Progenitor cell of endocrine pancreas (in vitro differentiated cells): ENCODE data around the gene BUB1B. TPM values are rescaled to one million over a fixed set of nuclear protein-coding genes. Genes with fewer than 3 reads are reported as not detected.
"Not testable (repeated sequence)": the region's sequence is repeated elsewhere in the genome, so short reads cannot be mapped to it uniquely, and the experiment has no call there.

ENCODE experiments used
- DNase-seq: peaks from one replicate; pipeline ENCODE4 v3.0.0; 2021; ENCODE audit warnings: low spot score; ENCODE audit not compliant: unreplicated experiment
- H3K27ac Mint-ChIP-seq: 2 replicates; pipeline ENCODE4 v1.8.0; 2021; ENCODE audit warnings: mild to moderate bottlenecking, moderate library complexity, mixed read lengths
- H3K27me3 Mint-ChIP-seq: 2 replicates; pipeline ENCODE4 v1.8.0; 2021; ENCODE audit warnings: mixed read lengths
- H3K36me3 Mint-ChIP-seq: 2 replicates; pipeline ENCODE4 v1.8.0; 2022; ENCODE audit warnings: mixed read lengths; ENCODE audit not compliant: insufficient read depth
- H3K4me1 Mint-ChIP-seq: 2 replicates; pipeline ENCODE4 v1.8.0; 2021; ENCODE audit warnings: low read depth, mixed read lengths
- H3K4me3 Mint-ChIP-seq: 2 replicates; pipeline ENCODE4 v1.8.0; 2021; ENCODE audit warnings: low read depth, mild to moderate bottlenecking, moderate library complexity, mixed read lengths
- H3K9me3 Mint-ChIP-seq: 2 replicates; pipeline ENCODE4 v1.8.0; 2021; ENCODE audit warnings: low read depth, mixed read lengths
- CTCF ChIP-seq: fragments of 200-600 bp; sonication (generic); IDR thresholded peaks from one replicate; pipeline ENCODE4 v1.5.0; 2021; ENCODE audit warnings: antibody characterized with exemption, mild to moderate bottlenecking; ENCODE audit not compliant: unreplicated experiment
- total RNA-seq: library from RNA; stranded (reverse); gene quantifications from 2 replicates; pipeline ENCODE4 v1.2.1, GENCODE V29; 2021

The BUB1B gene
- total RNA-seq, 1 donor from 2014 or later: 42.6 TPM

GRCh38 chr15:40115670-40116093, 45.2 kb upstream of the BUB1B start:
- H3K27ac Mint-ChIP-seq: peak overlapping the region; percentile 0

GRCh38 chr15:40118473-40118872, 42.4 kb upstream of the BUB1B start:
- H3K4me3 Mint-ChIP-seq: no peak overlapping the region
- no peak overlapping the region for H3K27ac Mint-ChIP-seq
- no peak for DNase-seq
- H3K9me3 Mint-ChIP-seq: no peaks in the 10 kb centered on the region
- no peaks in the 10 kb centered on the region for H3K27me3 Mint-ChIP-seq
- TF ChIP-seq CTCF: no peak
- peaks cover 7% of the 10 kb centered on the region for H3K4me1 Mint-ChIP-seq
- H3K36me3 Mint-ChIP-seq: no peaks in the 10 kb centered on the region

More at GRCh38 chr15:40115670-40116093, 45.2 kb upstream of the BUB1B start:
- DNase-seq: no peak
- no peaks in the 10 kb centered on the region for H3K27me3 Mint-ChIP-seq
- no peak overlapping the region for H3K4me3 Mint-ChIP-seq
- H3K9me3 Mint-ChIP-seq: no peaks in the 10 kb centered on the region
- peaks cover 15% of the 10 kb centered on the region for H3K4me1 Mint-ChIP-seq
- no peaks in the 10 kb centered on the region for H3K36me3 Mint-ChIP-seq
- TF ChIP-seq CTCF: no peak

- Mint-ChIP-seq H3K27ac (no peak overlapping the region), H3K4me3 (no peak overlapping the region), H3K27me3 (no peaks in the 10 kb centered on the region), H3K36me3 (no peaks in the 10 kb centered on the region), H3K9me3 (no peaks in the 10 kb centered on the region), H3K4me1 (peaks cover 8% of the 10 kb centered on the region)
- no peak for TF ChIP-seq CTCF
- DNase-seq: no peak
These were observed 38.8 kb upstream of the BUB1B start for GRCh38 chr15:40121911-40122638.

GRCh38 chr15:40122989-40123388, 37.9 kb upstream of the BUB1B start:
- H3K36me3 Mint-ChIP-seq, H3K4me3 Mint-ChIP-seq, H3K27ac Mint-ChIP-seq, H3K4me1 Mint-ChIP-seq, H3K9me3 Mint-ChIP-seq, H3K27me3 Mint-ChIP-seq, DNase-seq: not testable (repeated sequence)

GRCh38 chr15:40123863-40124262, 37.0 kb upstream of the BUB1B start:
- not testable (repeated sequence) for H3K27ac Mint-ChIP-seq, DNase-seq, H3K4me1 Mint-ChIP-seq, H3K4me3 Mint-ChIP-seq, H3K36me3 Mint-ChIP-seq, H3K9me3 Mint-ChIP-seq
- H3K27me3 Mint-ChIP-seq: peaks cover 13% of the 10 kb centered on the region

- not testable (repeated sequence) for H3K9me3 Mint-ChIP-seq, H3K4me3 Mint-ChIP-seq, H3K27ac Mint-ChIP-seq, H3K36me3 Mint-ChIP-seq, DNase-seq, H3K4me1 Mint-ChIP-seq
- peaks cover 18% of the 10 kb centered on the region for H3K27me3 Mint-ChIP-seq
These were observed 36.5 kb upstream of the BUB1B start for GRCh38 chr15:40124333-40124732.

GRCh38 chr15:40124807-40125285, 36.0 kb upstream of the BUB1B start:
- H3K36me3 Mint-ChIP-seq, DNase-seq, H3K4me3 Mint-ChIP-seq, H3K9me3 Mint-ChIP-seq, H3K4me1 Mint-ChIP-seq: not testable (repeated sequence)
- H3K27me3 Mint-ChIP-seq: peaks cover 22% of the 10 kb centered on the region
- peak overlapping the region; percentile 84 for H3K27ac Mint-ChIP-seq
